Ascending aorta (tissue), 2 donors: ENCODE results near the gene TSPAN5. TPM values are rescaled to one million over a fixed set of nuclear protein-coding genes. Genes with fewer than 3 reads are reported as not detected.

ENCODE experiments used
- DNase-seq, 2 donors: peaks; one replicate each; pipeline ENCODE4 v3.0.0-alpha.2; 2019; ENCODE audit warnings: low spot score in 2 of 2
- H3K27ac ChIP-seq, 2 donors: fragments of 200-600 bp; sonication (generic); one replicate each; pipeline ENCODE4 v1.5.1; 2016 to 2017; ENCODE audit warnings: mild to moderate bottlenecking in 1 of 2
- H3K27me3 ChIP-seq: fragments of 200-600 bp; sonication (generic); one replicate; pipeline ENCODE4 v1.5.1; 2017
- H3K36me3 ChIP-seq, 2 donors: fragments of 200-600 bp; sonication (generic); one replicate each; pipeline ENCODE4 v1.5.1; 2016
- H3K4me1 ChIP-seq, 2 donors: fragments of 200-600 bp; sonication (generic); one replicate each; pipeline ENCODE4 v1.5.1; 2016 to 2017; ENCODE audit warnings: mild to moderate bottlenecking in 1 of 2
- H3K4me3 ChIP-seq, 2 donors: fragments of 200-600 bp; sonication (generic); one replicate each; pipeline ENCODE4 v1.5.1; 2016 to 2017; ENCODE audit warnings: mild to moderate bottlenecking in 1 of 2
- H3K9me3 ChIP-seq, 2 donors: fragments of 200-600 bp; sonication (generic); one replicate each; pipeline ENCODE4 v1.5.1; 2016
- CTCF ChIP-seq, 3 experiments: fragments of 200-600 bp in 2 of 3; fragments of 450-650 bp in 1 of 3; sonication (generic) in 2 of 3; IDR thresholded peaks; one replicate each; pipeline ENCODE4 v1.5.1; 2016 to 2019; ENCODE audit warnings: antibody characterized with exemption in 3 of 3, mild to moderate bottlenecking in 1 of 3, moderate library complexity in 1 of 3
- intact Hi-C: fragments of 100-400 bp; cut with DNase I; formaldehyde crosslinking; loops from one replicate; pipeline ENCODE4 v1.15.1; 2023
- total RNA-seq: library from RNA; depleted of rRNA; stranded (reverse); fragments of >200 nt; gene quantifications from one replicate; pipeline ENCODE4 v1.1.0, GENCODE V29; 2016

The TSPAN5 gene
- total RNA-seq, 1 donor from 2014 or later, result 5.2 TPM

- H3K27ac ChIP-seq, result no peak overlapping the region
- H3K27me3 ChIP-seq, result no peaks in the 10 kb centered on the region
- no peak overlapping the region for H3K4me3 ChIP-seq
- no peaks in the 10 kb centered on the region for H3K4me1 ChIP-seq
- H3K9me3 ChIP-seq, result no peaks in the 10 kb centered on the region
- no peak for TF ChIP-seq CTCF (IDR thresholded peaks at IDR 0.05)
- no peaks in the 10 kb centered on the region for H3K36me3 ChIP-seq
- intact Hi-C loops, result no loop called here
- no peak for DNase-seq
Observed at GRCh38 chr4:98638661-98639060, 19.8 kb downstream of the TSPAN5 start.

DNA sequence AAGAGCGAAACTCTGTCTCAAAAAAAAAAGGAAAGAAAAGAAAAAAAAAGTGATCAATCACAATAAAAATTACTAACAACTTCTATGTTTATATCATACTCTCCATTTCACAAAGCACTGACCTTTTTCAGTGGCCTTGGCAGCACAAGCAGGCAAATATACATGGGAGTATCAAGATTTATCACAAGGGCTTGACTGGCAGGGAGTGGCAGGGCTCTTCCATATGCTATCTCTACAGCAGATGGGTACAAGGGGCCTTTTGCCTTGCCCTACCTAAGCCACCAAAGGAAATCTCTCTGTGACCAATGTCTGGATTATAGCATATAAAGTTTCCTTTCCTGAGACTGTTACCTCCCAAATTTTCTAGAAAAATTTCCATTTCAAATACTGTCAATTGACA, 24.4 kb downstream of the TSPAN5 start:
- Histone ChIP-seq H3K27ac (no peak overlapping the region), H3K4me1 (no peaks in the 10 kb centered on the region), H3K4me3 (no peak overlapping the region), H3K27me3 (no peaks in the 10 kb centered on the region), H3K36me3 (no peaks in the 10 kb centered on the region), H3K9me3 (no peaks in the 10 kb centered on the region)
- no peak for DNase-seq
- no peak for TF ChIP-seq CTCF (IDR thresholded peaks at IDR 0.05)
- intact Hi-C loops, result no loop called here

GRCh38 chr4:98633159-98633558, 25.3 kb downstream of the TSPAN5 start:
- DNase-seq, result no peak
- Histone ChIP-seq H3K4me3 (no peak overlapping the region), H3K27me3 (no peaks in the 10 kb centered on the region), H3K36me3 (no peaks in the 10 kb centered on the region), H3K4me1 (no peaks in the 10 kb centered on the region), H3K27ac (no peak overlapping the region), H3K9me3 (no peaks in the 10 kb centered on the region)
- intact Hi-C loops, result no loop called here
- TF ChIP-seq CTCF (IDR thresholded peaks at IDR 0.05), result no peak

DNA sequence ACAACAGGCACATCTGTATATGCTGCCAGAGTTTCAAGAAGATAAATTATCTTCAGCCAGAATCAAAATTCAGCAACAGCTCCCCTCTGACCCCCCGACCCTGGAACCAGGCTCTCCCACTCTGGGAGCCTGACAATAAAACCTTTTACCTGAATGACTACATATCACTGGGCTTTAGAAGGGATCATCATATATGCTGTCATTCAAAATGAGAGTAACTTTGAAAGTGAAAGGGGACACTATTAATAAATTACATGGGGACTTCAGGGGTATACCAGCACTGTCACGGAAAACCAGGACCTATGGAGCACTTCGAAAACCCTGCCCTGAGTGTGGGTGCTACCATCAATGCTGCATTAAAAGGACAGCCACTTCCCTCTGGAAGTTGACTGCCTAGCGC, 26.2 kb downstream of the TSPAN5 start:
- intact Hi-C loops, result no loop called here
- H3K4me3 ChIP-seq, result no peak overlapping the region
- no peaks in the 10 kb centered on the region for H3K9me3 ChIP-seq
- H3K4me1 ChIP-seq, result peaks cover 0 to 6% of the 10 kb centered on the region in 2 donors
- H3K36me3 ChIP-seq, result no peaks in the 10 kb centered on the region
- no peak for TF ChIP-seq CTCF (IDR thresholded peaks at IDR 0.05)
- H3K27ac ChIP-seq, result no peak overlapping the region
- H3K27me3 ChIP-seq, result no peaks in the 10 kb centered on the region
- no peak for DNase-seq

GRCh38 chr4:98631506-98631905, 26.9 kb downstream of the TSPAN5 start:
- intact Hi-C loops, result no loop called here
- Histone ChIP-seq H3K27ac (no peak overlapping the region), H3K4me1 (peaks cover 0 to 12% of the 10 kb centered on the region in 2 donors), H3K36me3 (no peaks in the 10 kb centered on the region), H3K27me3 (no peaks in the 10 kb centered on the region), H3K4me3 (no peak overlapping the region), H3K9me3 (no peaks in the 10 kb centered on the region)
- no peak for DNase-seq
- no peak for TF ChIP-seq CTCF (IDR thresholded peaks at IDR 0.05)
